Activated naive CD4-positive, alpha-beta T cell treated with anti-CD3 and anti-CD28 coated beads, Interleukin-2, amount 10 ng/mL, durations not matched to agents 7 days and 5 days (primary cell): ENCODE results near the gene PADI3.

Source experiments
- CTCF ChIA-PET: fragments of 350-600 bp; sonication (Branson Sonifier 250); formaldehyde crosslinking; loops from one replicate; lab custom pipeline; 2021; ENCODE audit warnings: antibody characterized with exemption; lab: Charles Lee
- DNase-seq: peaks from one replicate; pipeline ENCODE4 v3.0.0-alpha.2; 2020
- H3K27ac Mint-ChIP-seq: one replicate; pipeline ENCODE4 v1.8.0; 2021; ENCODE audit warnings: mild to moderate bottlenecking, moderate library complexity, mixed read lengths
- H3K27me3 Mint-ChIP-seq: one replicate; pipeline ENCODE4 v1.8.0; 2021; ENCODE audit warnings: mild to moderate bottlenecking, mixed read lengths
- H3K36me3 Mint-ChIP-seq: one replicate; pipeline ENCODE4 v1.8.0; 2021; ENCODE audit warnings: mixed read lengths
- H3K4me1 Mint-ChIP-seq: one replicate; pipeline ENCODE4 v1.8.0; 2021; ENCODE audit warnings: mixed read lengths
- H3K4me3 Mint-ChIP-seq: one replicate; pipeline ENCODE4 v1.8.0; 2021; ENCODE audit warnings: mild to moderate bottlenecking, moderate library complexity, mixed read lengths
- H3K9me3 Mint-ChIP-seq: one replicate; pipeline ENCODE4 v1.8.0; 2021; ENCODE audit warnings: mixed read lengths

Gene PADI3

DNA sequence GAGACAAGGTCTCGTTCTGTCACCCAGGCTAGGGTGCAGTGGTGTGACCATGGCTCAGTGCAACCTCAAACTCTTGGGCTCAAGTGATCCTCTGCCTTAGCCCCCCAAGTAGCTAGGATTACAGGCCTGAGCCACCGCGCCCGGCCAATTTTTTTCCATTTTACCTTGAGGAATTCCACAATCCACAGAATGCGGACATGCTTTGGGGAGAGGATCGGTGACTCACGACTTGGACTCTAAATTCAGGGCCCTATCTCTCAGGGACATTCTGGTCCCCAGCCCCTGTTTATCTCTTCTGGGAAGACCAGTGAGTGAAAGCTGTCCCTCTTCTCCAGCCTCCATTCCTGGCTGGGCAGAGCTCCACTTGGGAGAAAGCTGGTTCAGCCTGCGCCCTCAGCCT lies 38.7 kb upstream of the PADI3 start:
- Mint-ChIP-seq H3K4me3 (no peak overlapping the region), H3K9me3 (no peaks in the 10 kb centered on the region)

DNA sequence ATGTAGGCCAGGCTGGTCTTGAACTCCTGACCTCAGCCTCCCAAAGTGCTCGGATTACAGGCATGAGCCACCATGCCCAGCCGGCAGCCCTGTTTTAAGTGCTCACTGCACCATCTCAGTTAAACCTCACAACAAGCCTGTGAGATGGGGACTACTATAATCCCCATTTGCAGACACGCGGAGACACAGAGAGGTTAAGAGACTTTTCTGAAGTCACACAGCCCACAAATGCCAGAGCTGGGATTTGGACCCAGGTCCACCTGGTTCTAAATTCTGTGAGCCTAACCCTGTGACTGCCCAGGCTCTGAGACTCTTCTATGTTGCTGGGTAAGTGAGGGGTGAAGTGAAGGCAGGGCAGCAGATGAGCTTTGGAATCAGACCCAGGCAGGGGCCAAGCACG lies 37.5 kb upstream of the PADI3 start:
- CTCF ChIA-PET = interaction anchor here (1.6 kb wide), 1 partner anchor 25 kb away, joined by 4 read pairs; no protein-coding TSS in a partner anchor
- no peak overlapping the region for H3K4me3 Mint-ChIP-seq
- no peaks in the 10 kb centered on the region for H3K36me3 Mint-ChIP-seq
- H3K27ac Mint-ChIP-seq = no peak overlapping the region
- no peak for DNase-seq
- H3K4me1 Mint-ChIP-seq = peaks cover 53% of the 10 kb centered on the region
- H3K9me3 Mint-ChIP-seq = no peaks in the 10 kb centered on the region
- peaks cover 95% of the 10 kb centered on the region for H3K27me3 Mint-ChIP-seq

More for the DNA sequence above, 38.7 kb upstream of the PADI3 start:
- peaks cover 95% of the 10 kb centered on the region for H3K27me3 Mint-ChIP-seq
- H3K36me3 Mint-ChIP-seq = no peaks in the 10 kb centered on the region
- no peak overlapping the region for H3K27ac Mint-ChIP-seq
- CTCF ChIA-PET = no interaction called here
- peaks cover 53% of the 10 kb centered on the region for H3K4me1 Mint-ChIP-seq
- no peak for DNase-seq

DNA sequence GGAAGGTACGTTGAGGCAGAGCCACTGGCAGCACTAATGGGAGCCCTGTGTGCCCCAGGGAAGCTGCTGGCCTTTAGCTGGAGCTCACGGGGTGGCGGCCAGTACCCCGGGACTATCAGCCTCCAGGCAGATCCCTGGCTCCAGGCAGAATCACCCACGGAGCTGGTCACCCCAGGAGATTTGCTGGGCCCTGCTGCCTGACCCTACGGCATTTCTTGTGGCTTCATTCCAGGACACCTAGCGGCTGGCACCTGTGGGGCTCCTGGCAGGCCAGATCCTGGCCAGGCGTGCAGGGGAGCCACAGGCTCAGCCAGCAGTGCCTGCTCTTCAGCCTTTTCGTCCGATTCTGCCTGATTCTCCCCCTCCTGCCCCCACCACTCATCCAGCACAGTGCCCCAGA lies 36.9 kb upstream of the PADI3 start:
- Mint-ChIP-seq H3K27me3 (peaks cover 95% of the 10 kb centered on the region), H3K36me3 (no peaks in the 10 kb centered on the region), H3K9me3 (no peaks in the 10 kb centered on the region), H3K27ac (no peak overlapping the region), H3K4me3 (no peak overlapping the region), H3K4me1 (peaks cover 50% of the 10 kb centered on the region)
- CTCF ChIA-PET = interaction anchor here (1.6 kb wide), 1 partner anchor 25 kb away, joined by 4 read pairs; no protein-coding TSS in a partner anchor
- DNase-seq = no peak

DNA sequence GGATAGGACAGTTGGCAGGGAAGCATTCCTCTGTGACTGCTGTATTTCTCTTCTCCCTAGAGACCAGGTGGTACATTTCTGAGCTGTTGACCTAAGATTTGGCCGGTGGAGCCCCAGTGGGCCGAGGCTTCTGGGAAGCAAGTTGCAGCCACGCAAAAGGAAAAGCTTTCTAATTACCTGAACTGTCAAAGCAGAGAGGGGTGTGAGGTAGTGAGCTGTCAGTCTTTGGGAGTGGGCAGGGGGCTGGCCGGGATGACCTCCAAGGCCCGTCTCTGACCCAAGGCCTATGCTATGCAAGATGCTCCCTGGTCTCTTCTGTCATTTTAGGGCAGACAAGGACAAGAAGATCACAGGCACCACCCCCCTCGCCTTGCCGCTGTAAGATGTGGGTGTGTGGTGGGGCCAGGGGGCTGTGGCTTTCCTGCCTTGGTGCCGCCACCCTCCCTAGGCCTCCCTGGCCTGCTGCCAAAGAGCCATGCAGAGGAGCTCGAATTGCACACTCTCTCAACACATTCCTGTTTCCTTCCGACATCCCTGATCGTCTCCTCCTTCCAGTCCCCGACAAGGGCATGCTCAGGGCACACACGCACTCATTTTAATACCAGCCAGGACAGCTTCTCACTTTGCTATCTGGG lies 36.3 kb upstream of the PADI3 start:
- Mint-ChIP-seq H3K4me1 (peaks cover 44% of the 10 kb centered on the region), H3K4me3 (peak overlapping the region; percentile 9), H3K36me3 (no peaks in the 10 kb centered on the region), H3K27me3 (peaks cover 91% of the 10 kb centered on the region), H3K27ac (no peak overlapping the region), H3K9me3 (no peaks in the 10 kb centered on the region)
- CTCF ChIA-PET = interaction anchor here (0.7 to 1.6 kb wide), 3 partner anchors 14 to 88 kb away, joined by 3 to 7 read pairs (median 4); no protein-coding TSS in a partner anchor
- DNase-seq = peak; percentile 78

DNA sequence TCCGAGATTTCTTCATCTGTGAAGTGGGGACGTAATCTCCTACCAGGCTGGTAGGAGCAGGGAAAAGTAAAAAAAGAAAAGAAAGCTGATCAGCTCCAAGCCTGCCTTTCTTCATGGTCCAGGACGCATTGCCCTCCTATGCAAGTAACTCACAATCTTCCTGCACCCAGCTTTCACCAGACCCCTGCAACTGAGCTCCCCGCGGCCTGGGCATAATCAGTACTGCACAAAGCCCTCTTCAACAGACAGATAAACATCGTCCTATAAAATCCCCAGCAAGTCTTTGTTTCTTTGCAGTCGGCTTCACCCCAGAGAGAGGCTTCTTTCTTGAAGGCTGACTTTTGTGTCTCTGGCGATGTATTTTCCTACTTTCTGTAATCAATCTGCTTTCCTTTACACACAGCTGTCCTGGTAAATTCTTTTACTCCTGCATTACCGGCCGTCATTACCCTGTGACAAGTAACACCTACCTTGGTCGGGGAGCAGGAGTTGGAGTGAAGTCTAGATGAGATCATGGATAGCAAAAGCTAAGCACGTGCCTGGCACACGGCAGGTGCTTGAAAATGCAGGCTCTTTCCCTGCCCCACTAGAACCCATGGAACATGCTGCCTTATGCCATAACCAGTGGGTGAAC lies 35.6 kb upstream of the PADI3 start:
- CTCF ChIA-PET = interaction anchor here (0.7 to 1.6 kb wide), 4 partner anchors 14 to 88 kb away, joined by 3 to 7 read pairs (median 4); no protein-coding TSS in a partner anchor
- Mint-ChIP-seq H3K27me3 (peaks cover 86% of the 10 kb centered on the region), H3K4me3 (no peak overlapping the region), H3K9me3 (no peaks in the 10 kb centered on the region), H3K4me1 (peaks cover 37% of the 10 kb centered on the region), H3K27ac (no peak overlapping the region), H3K36me3 (no peaks in the 10 kb centered on the region)
- DNase-seq = no peak

DNA sequence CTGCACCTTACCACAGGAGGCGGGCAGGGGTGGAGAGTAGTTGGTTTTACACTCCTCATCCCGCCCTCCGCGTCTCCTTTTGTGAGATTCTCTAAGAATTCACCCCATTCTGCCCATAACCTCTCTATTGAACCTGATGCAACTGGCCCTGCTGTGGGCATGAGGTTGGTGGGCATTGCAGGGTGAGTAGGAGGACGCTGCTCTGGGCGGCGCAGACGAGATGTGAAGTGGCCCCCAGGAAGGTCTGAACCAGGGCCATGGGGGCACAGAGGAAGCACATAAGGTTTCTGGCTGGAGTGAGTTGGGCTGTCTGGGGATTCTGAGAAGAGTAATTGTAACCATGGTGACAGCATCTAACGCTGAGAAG lies 35.1 kb upstream of the PADI3 start:
- CTCF ChIA-PET = interaction anchor here (0.7 kb wide), 1 partner anchor 23 kb away, joined by 3 read pairs; no protein-coding TSS in a partner anchor
- H3K9me3 Mint-ChIP-seq = no peaks in the 10 kb centered on the region
- H3K27me3 Mint-ChIP-seq = peaks cover 82% of the 10 kb centered on the region
- no peak for DNase-seq
- no peaks in the 10 kb centered on the region for H3K36me3 Mint-ChIP-seq
- H3K27ac Mint-ChIP-seq = no peak overlapping the region
- no peak overlapping the region for H3K4me3 Mint-ChIP-seq
- peaks cover 33% of the 10 kb centered on the region for H3K4me1 Mint-ChIP-seq

DNA sequence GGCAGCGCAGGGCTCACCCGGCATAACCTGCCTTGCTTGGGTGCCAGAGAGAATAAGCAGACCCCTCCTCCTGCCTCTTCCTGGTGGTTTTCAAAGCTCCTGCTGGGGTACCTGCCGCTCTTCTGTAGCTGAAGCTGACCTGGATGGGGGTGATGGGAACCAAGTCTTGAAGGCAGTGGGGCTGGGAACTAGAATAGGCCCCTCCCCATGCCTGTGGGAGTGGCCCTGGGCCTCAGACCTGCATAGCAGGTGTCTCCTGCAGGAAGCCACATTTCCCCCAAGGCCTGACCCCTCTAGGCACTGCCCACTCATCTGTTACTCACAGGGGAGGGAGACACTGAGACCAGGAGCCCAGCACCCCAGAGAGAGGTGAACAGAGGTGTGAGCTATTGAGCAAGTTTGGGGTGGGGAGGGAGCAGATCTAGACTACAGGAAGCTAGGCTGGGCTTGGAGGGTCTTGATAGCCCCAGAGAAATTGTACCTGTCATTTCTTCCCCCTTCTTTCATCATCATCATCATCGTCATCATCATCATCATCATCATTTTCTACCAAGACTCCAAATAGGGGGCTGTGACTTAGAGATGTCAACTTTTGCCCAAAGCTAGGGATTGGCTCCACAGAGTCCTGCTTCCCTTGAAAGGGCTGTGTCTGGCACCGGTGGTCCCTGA lies 33.9 kb upstream of the PADI3 start:
- Mint-ChIP-seq H3K9me3 (no peaks in the 10 kb centered on the region), H3K36me3 (no peaks in the 10 kb centered on the region), H3K4me1 (peaks cover 29% of the 10 kb centered on the region), H3K27me3 (peaks cover 69% of the 10 kb centered on the region), H3K4me3 (no peak overlapping the region), H3K27ac (no peak overlapping the region)
- DNase-seq = no peak
- CTCF ChIA-PET = interaction anchor here (0.8 kb wide), 1 partner anchor 14 kb away, joined by 3 read pairs; no protein-coding TSS in a partner anchor

DNA sequence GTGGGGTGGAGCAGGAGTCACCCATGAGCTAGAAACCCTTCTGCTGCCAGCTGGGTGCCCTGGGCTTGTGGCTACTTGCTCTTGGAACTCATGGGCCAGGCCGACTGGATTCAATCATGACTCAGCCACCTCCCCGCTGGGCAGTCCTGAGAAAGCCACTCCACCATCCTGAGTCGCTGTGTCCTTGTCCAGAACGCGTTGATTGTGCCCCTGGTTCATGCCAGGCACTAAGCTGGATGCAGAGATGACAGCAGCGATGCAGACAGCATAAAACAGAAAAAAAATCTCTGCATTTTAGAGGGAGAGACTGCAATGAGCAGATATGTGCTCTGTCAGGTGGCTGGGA lies 33.4 kb upstream of the PADI3 start:
- no peak overlapping the region for H3K4me3 Mint-ChIP-seq
- no peaks in the 10 kb centered on the region for H3K36me3 Mint-ChIP-seq
- H3K4me1 Mint-ChIP-seq = peaks cover 29% of the 10 kb centered on the region
- DNase-seq = no peak
- H3K27ac Mint-ChIP-seq = no peak overlapping the region
- CTCF ChIA-PET = interaction anchor here (0.8 kb wide), 1 partner anchor 14 kb away, joined by 3 read pairs; no protein-coding TSS in a partner anchor
- H3K9me3 Mint-ChIP-seq = no peaks in the 10 kb centered on the region
- H3K27me3 Mint-ChIP-seq = peaks cover 64% of the 10 kb centered on the region

DNA sequence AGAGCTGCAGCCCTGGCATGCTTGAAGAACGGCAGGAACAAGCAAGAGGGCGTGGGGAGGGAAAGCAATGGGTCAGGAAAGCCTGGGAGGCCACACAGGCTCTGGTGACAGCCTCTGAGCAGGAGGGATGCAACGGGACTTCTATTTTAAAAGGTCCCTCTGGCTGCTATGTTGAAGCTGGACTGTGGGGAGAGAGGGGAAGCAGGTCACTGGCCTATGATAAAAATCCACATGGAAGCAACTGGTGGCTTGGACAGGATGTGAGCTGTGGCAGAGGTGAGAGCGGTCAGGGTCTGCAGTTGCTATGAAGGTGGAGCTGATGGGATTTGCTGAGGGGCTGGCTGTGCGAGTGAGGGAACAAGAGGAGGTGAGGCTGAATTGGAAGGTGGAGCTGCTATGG lies 32.8 kb upstream of the PADI3 start:
- Mint-ChIP-seq H3K27ac (no peak overlapping the region), H3K27me3 (peaks cover 59% of the 10 kb centered on the region), H3K4me3 (no peak overlapping the region), H3K36me3 (no peaks in the 10 kb centered on the region), H3K4me1 (peaks cover 25% of the 10 kb centered on the region), H3K9me3 (no peaks in the 10 kb centered on the region)
- CTCF ChIA-PET = no interaction called here
- no peak for DNase-seq

DNA sequence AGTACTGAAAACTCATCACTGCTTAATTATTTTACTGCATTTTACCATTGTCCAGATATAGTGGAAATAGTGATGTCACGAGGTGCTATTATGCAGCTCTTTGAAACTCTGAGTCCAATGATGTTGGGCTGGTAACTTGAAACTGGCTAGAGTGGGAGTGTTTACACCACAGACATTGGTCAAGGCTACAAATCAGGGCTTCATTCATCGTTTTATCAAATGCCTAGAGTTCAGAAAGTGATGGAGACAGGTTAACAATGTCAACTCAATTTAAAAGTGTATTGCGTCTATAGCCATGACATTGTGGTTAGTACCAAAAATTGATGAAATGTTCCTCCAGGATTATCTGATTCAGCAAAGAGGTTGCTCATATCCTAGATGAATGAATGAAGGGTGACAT lies 31.3 kb upstream of the PADI3 start:
- H3K4me1 Mint-ChIP-seq = peaks cover 13% of the 10 kb centered on the region
- H3K4me3 Mint-ChIP-seq = no peak overlapping the region
- no peak overlapping the region for H3K27ac Mint-ChIP-seq
- H3K36me3 Mint-ChIP-seq = no peaks in the 10 kb centered on the region
- H3K9me3 Mint-ChIP-seq = no peaks in the 10 kb centered on the region
- peaks cover 52% of the 10 kb centered on the region for H3K27me3 Mint-ChIP-seq
- DNase-seq = no peak
- CTCF ChIA-PET = no interaction called here

DNA sequence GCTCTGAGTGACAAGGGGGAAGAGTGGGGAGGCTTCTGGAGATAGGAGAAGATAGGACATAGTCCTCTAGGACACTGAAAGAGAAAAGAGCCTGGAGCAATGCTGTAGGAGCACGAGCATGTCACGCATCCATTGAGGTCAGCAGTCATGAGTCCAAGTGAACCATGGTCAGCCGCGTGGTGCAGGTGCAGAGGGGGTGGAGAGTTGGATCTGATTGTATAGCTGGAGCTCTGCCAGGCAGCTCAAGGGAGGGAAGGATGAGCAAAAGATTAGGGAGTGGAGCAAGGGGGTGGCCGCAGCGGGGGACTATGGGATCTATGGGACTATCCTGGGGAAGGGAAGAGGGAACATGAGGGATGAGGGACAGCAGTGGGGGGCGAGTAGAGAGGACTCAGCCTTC lies 30.0 kb upstream of the PADI3 start:
- Mint-ChIP-seq H3K27ac (no peak overlapping the region), H3K4me3 (no peak overlapping the region), H3K9me3 (no peaks in the 10 kb centered on the region), H3K27me3 (peaks cover 48% of the 10 kb centered on the region), H3K4me1 (peaks cover 1% of the 10 kb centered on the region), H3K36me3 (no peaks in the 10 kb centered on the region)
- CTCF ChIA-PET = no interaction called here
- DNase-seq = no peak

DNA sequence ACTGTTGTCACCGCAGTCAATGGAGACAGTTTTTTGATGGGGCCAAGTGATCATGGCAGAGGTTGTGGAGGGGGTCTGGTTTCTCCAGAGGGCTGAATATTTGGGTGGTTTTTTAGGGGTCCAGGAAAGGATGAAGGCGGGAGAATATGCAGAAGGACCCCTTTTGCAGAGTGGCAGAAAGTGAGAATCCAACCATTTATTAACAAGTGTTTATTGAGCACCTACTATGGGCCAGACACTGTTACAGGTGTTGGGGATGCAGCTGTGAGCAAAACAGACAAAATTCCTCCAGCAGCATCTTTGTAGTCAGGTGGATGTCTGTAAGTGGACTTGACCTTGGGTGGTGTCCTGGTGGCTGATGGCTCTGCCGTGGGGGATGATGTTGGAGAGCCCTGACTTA lies 28.6 kb upstream of the PADI3 start:
- CTCF ChIA-PET = no interaction called here
- Mint-ChIP-seq H3K9me3 (no peaks in the 10 kb centered on the region), H3K27me3 (peaks cover 42% of the 10 kb centered on the region), H3K4me1 (no peaks in the 10 kb centered on the region), H3K36me3 (no peaks in the 10 kb centered on the region), H3K4me3 (no peak overlapping the region), H3K27ac (no peak overlapping the region)
- DNase-seq = no peak

DNA sequence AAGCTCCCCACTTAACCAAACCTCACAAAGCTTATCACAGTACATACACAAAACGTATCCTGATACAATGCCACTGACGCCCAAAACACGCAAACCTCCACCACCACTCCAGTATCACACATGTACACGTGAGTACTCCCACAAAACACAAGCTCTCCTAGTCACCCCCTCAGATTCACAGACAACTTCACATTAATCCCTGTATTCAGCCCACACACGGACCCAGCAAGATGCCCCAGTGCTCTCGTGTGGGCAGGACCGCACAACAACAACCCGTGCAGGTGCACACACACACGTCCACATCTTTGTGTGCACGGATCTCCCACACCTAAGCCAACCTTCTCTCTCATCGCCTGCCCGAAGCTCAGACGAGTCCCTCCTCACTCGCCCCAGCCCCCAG lies 26.3 kb upstream of the PADI3 start:
- Mint-ChIP-seq H3K27me3 (peaks cover 29% of the 10 kb centered on the region), H3K4me3 (no peak overlapping the region), H3K36me3 (no peaks in the 10 kb centered on the region), H3K4me1 (no peaks in the 10 kb centered on the region), H3K27ac (no peak overlapping the region), H3K9me3 (no peaks in the 10 kb centered on the region)
- CTCF ChIA-PET = interaction anchor here (1.7 kb wide), 1 partner anchor 14 kb away, joined by 3 read pairs; no protein-coding TSS in a partner anchor
- no peak for DNase-seq

DNA sequence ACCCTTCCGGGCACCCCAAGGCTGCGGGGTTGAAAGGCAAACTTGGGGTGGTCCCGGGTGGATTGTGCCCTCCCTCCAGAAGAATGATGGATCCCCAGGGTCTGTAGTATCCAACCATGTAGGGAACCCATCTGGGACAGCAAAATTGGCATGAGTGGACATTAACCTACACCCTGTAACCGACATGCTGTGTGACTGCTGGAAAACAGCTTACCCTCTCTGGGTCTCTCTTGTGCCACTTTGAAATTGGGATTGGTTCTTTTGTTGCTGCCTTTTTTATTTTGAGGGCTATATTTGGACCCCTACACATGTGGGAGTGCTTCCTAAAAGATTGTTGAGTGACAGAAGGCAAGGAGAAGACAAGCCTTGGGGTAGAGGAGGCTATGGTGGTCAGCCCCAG lies 24.5 kb upstream of the PADI3 start:
- H3K4me1 Mint-ChIP-seq = no peaks in the 10 kb centered on the region
- no peak for DNase-seq
- CTCF ChIA-PET = no interaction called here
- H3K36me3 Mint-ChIP-seq = no peaks in the 10 kb centered on the region
- no peak overlapping the region for H3K27ac Mint-ChIP-seq
- H3K4me3 Mint-ChIP-seq = no peak overlapping the region
- H3K9me3 Mint-ChIP-seq = no peaks in the 10 kb centered on the region
- peaks cover 29% of the 10 kb centered on the region for H3K27me3 Mint-ChIP-seq
